Skeletal muscle tissue (tissue), 4 donors: Measurements from ENCODE around the gene SFT2D2. TPM values are rescaled to one million over a fixed set of nuclear protein-coding genes. Genes with fewer than 3 reads are reported as not detected.
"Not testable (repeated sequence)": the region's sequence is repeated elsewhere in the genome, so short reads cannot be mapped to it uniquely, and the experiment has no call there.

Source experiments
- H3K27ac ChIP-seq: one replicate; pipeline ENCODE4 v1.7.0; 2013; ENCODE audit warnings: mild to moderate bottlenecking, low read depth, low read length, inconsistent platforms
- H3K27me3 ChIP-seq, 3 donors: one replicate each; pipeline ENCODE4 v1.7.0; 2013; ENCODE audit warnings: low read length in 3 of 3; ENCODE audit not compliant: control insufficient read depth in 3 of 3, insufficient read depth in 3 of 3
- H3K36me3 ChIP-seq, 3 donors: one replicate each; pipeline ENCODE4 v1.7.0; 2013; ENCODE audit warnings: low read length in 3 of 3; ENCODE audit not compliant: control insufficient read depth in 3 of 3, insufficient read depth in 3 of 3
- H3K4me1 ChIP-seq, 3 donors: one replicate each; pipeline ENCODE4 v1.7.0; 2013; ENCODE audit warnings: low read length in 3 of 3, mild to moderate bottlenecking in 3 of 3; ENCODE audit not compliant: control insufficient read depth in 3 of 3, insufficient read depth in 3 of 3
- H3K4me3 ChIP-seq, 3 donors: one replicate each; pipeline ENCODE4 v1.7.0; 2013; ENCODE audit warnings: low read length in 3 of 3
- H3K9ac ChIP-seq, 3 donors: one replicate each; pipeline ENCODE4 v1.7.0; 2013; ENCODE audit warnings: low read length in 3 of 3, mild to moderate bottlenecking in 3 of 3, moderate library complexity in 2 of 3, low read depth in 1 of 3
- H3K9me3 ChIP-seq, 3 donors: one replicate each; pipeline ENCODE4 v1.7.0; 2013; ENCODE audit warnings: low read length in 3 of 3; ENCODE audit not compliant: control insufficient read depth in 3 of 3
- total RNA-seq: library from RNA; depleted of rRNA; stranded (reverse); fragments of >200 nt; gene quantifications from one replicate; pipeline ENCODE4 v1.2.3, GENCODE V29; 2014
- donor health status: Osteomylitis.

Gene SFT2D2
- 18.8 TPM for total RNA-seq

DNA sequence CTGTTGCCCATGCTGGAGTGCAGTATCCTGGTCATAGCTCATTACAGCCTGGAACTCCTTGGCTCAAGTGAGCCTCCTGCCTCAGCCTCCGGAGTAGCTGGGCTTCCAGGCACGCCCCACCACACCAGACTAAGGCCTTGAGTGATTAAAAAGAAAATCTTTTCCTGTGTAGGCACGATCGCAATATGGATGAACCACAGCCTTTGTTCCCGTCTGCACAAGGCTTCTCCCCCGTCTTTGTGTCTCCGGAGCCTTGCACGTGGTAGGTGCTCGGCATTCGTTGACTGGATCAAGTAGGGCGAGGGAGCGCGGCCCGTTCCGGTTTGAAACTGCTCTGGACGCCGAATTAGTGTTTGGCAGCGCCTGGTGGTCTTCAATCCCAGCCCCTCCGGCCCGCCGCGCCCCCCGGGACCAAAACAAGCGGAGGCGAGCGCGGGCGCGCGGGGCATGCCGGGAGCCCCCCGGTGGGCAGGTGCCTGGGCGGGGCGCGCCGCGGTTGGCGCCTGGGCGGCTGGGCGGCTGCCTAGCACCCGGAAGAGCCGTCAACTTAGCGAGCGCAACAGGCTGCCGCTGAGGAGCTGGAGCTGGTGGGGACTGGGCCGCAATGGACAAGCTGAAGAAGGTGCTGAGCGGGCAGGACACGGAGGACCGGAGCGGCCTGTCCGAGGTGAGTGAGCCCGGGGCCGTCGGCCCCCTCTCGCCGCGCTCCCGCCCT lies at the start of gene SFT2D2:
SFT2D2 (plus strand) TSS at position 529 of the 715 bp plus-strand sequence; CDS start at position 605, 76 bp downstream.
- Histone ChIP-seq H3K27ac (peak within 1 kb of the TSS; percentile 75), H3K4me3 (peak within 1 kb of the TSS; percentile 82 to 91 (median 86)), H3K27me3 (no peaks in the 10 kb centered on the region), H3K4me1 (peaks cover 3 to 19% (median 13%) of the 10 kb centered on the region in 3 donors), H3K9ac (peak within 1 kb of the TSS; percentile 85 to 94 (median 91)), H3K9me3 (peaks cover 0 to 4% (median 0%) of the 10 kb centered on the region in 3 donors), H3K36me3 (peaks cover 0 to 6% (median 2%) of the 10 kb centered on the region in 3 donors)

DNA sequence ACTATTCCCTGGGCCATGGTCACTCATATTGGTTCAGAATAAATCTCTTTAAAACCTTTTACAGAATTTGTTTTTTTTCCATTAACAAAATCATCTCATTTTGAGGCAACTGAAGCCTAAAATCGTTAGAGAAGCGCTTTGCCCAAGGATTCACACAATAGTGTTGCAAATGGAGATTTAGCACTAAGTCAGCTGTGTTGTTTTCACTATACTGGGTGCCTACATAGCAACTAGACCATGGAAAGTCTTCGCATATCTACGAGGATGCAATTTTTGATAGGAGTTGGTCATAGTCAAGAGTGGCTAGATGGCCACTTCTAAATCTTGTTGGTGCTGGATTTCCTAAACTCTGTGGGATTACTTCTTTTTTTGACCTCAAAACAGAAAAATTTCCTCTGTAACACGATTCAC lies 47.6 kb upstream of the SFT2D2 start:
- peak overlapping the region in 2 of 3 donors; percentile 94 to 97 for H3K9ac ChIP-seq
- no peaks in the 10 kb centered on the region for H3K9me3 ChIP-seq
- H3K27me3 ChIP-seq: no peaks in the 10 kb centered on the region
- H3K36me3 ChIP-seq: no peaks in the 10 kb centered on the region
- H3K4me1 ChIP-seq: peaks cover 9 to 14% (median 10%) of the 10 kb centered on the region in 3 donors
- H3K4me3 ChIP-seq: peak overlapping the region; percentile 87 to 98 (median 97)
- peak overlapping the region; percentile 95 for H3K27ac ChIP-seq

DNA sequence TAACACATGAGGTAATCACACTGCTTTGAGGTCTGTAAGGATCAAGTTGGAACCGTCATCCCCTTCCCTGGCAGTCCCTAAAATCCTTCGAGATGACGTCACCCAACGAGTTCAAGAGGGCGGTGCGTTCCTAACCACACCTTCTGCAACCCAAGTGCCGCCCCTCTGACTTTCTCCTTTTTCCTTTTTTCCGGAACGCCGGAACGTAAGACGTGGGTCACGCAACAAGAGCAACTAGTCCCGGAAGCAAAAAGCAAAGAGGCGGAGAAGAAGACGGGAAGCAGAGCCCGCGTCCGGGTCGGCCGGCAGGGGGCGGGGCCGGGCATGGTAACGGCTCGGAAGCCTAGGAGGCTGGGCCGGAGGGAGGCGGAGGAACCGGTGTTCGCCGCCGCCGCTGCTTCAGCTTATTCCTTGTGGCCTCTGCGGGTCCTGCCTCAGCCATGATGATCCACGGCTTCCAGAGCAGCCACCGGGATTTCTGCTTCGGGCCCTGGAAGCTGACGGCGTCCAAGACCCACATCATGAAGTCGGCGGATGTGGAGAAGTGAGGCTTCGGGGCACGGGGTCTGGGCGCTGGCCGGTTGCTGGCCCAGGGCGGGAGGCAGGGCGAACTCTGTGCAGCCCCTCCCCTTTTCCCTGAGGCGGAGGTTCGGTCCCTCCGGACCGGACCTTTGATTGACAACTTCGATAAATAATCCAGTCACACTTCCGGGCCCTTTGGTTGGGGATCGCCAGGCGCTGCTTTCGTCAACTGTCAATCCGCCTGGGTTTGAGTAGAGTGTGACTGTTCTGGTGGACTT lies 47.0 kb upstream of the SFT2D2 start, which contains the start of gene TIPRL:
TIPRL (plus strand) TSS at position 325 of the 800 bp plus-strand sequence; CDS start at position 441, 116 bp downstream.
- peak within 1 kb of the TSS; percentile 93 to 97 (median 94) for H3K9ac ChIP-seq
- H3K4me3 ChIP-seq: peak within 1 kb of the TSS; percentile 87 to 98 (median 97)
- H3K4me1 ChIP-seq: peaks cover 9 to 14% (median 10%) of the 10 kb centered on the region in 3 donors
- H3K36me3 ChIP-seq: no peaks in the 10 kb centered on the region
- no peaks in the 10 kb centered on the region for H3K9me3 ChIP-seq
- H3K27ac ChIP-seq: peak within 1 kb of the TSS; percentile 95
- H3K27me3 ChIP-seq: no peaks in the 10 kb centered on the region

DNA sequence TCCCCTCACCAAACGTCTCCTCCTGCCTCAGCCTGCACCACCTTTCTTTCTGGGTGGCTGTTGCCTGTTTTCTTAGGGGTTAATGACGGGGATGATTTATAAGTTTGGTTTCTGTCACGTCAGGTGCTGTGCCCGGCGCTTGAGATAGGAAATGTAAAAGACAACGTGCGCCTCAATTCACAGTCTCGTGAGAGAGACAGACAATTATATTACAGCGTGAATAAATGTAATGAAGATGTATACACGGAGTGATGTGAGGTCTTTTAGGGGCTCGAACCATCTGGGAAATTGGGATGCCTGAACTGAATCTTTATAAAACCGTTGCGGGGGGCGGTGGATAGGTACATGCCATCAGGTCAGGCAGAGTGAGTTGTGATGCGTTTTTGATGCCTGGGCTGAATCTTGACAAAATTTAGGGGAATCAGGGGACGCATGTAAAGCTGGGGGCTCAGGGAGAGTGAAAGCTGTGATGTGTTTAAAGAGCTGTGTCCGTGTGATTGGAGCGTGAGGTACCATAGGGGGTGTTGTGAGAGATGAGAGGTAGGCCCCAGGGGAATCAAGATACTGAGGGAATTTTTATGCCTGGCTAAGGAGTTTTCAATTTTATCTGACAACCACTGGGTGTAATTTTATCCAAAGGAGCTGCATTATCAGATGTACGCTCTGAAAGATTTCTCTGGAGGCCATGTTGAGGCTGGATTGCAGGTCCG lies 46.2 kb upstream of the SFT2D2 start:
- Histone ChIP-seq H3K4me3 (peak overlapping the region; percentile 87 to 98 (median 97)), H3K9ac (peak overlapping the region; percentile 93 to 97 (median 94)), H3K27me3 (no peaks in the 10 kb centered on the region), H3K9me3 (no peaks in the 10 kb centered on the region), H3K27ac (peak overlapping the region; percentile 95), H3K4me1 (peaks cover 9 to 14% (median 10%) of the 10 kb centered on the region in 3 donors), H3K36me3 (peaks cover 0 to under 1% (median 0%) of the 10 kb centered on the region in 3 donors)

DNA sequence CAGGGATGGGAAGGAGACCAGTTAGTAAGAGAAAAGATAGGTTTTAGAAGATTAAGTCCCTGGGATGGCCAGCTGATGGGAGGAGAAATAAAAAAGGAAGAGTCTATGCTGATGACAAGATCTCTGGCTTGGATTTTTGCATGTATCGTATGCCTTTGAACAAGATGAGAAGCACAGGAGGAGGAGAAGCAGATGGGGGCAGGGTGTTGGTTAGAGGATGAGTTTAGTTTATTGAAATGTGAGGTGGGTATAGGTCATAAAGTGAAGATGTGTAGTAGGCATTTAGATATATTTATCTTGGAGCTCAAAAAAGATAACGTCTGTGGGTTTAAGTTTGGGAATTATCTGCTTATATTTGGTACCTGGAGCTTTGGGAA lies 45.7 kb upstream of the SFT2D2 start:
- H3K36me3 ChIP-seq: peaks cover 0 to 3% (median 0%) of the 10 kb centered on the region in 3 donors
- peak overlapping the region; percentile 87 to 98 (median 97) for H3K4me3 ChIP-seq
- no peaks in the 10 kb centered on the region for H3K9me3 ChIP-seq
- H3K27ac ChIP-seq: peak overlapping the region; percentile 95
- no peaks in the 10 kb centered on the region for H3K27me3 ChIP-seq
- H3K4me1 ChIP-seq: peaks cover 9 to 14% (median 10%) of the 10 kb centered on the region in 3 donors
- H3K9ac ChIP-seq: peak overlapping the region; percentile 93 to 97 (median 94)

DNA sequence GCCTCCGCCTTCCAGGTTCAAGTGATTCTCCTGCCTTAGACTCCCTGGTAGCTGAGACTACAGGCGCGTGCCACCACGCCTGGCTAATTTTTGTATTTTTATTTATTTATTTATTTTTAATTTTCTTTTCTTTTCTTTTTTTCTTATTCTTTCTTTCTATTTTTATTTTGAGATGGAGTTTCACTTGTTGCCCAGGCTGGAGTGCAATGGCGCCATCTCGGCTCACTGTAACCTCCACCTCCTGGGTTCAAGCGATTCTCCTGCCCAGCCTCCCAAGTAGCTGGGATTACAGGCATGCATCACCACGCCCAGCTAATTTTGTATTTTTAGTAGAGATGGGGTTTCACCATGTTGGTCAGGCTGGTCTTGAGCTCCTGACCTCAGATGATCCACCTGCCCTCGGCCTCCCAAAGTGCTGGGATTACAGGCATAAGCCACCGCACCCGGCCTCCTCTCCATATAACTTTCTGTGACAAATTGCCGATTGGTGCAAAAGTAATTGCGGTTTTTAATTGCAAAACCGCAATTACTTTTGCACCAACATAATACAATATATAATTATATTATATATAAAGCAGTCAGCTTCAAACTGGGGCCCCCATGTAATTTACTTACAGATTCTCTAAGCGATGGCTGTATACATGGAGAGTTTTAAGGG lies 44.6 kb upstream of the SFT2D2 start:
- H3K27ac ChIP-seq, H3K9ac ChIP-seq, H3K9me3 ChIP-seq, H3K36me3 ChIP-seq, H3K4me3 ChIP-seq, H3K27me3 ChIP-seq: not testable (repeated sequence)
- peaks cover 9 to 14% (median 10%) of the 10 kb centered on the region in 3 donors for H3K4me1 ChIP-seq

DNA sequence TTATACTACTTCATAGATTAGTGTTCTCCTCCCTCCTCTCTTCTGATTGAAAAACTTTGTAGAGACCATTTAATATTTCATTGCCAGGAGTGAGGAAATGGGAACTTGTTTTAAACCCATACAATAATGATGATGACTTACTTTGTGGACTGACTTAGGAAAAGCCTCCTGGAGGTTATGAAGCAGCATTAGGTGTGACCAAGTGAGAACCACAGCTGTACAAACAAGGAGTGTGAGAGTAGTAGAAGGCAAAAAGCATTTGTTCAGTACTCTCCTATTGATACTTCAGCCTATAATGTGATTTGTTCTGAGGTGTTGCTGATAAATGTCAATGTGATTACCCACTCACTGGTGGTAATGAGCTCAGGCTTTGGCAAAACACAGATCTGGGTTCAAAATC lies 38.6 kb upstream of the SFT2D2 start:
- no peak overlapping the region for H3K4me3 ChIP-seq
- H3K9me3 ChIP-seq: no peaks in the 10 kb centered on the region
- H3K4me1 ChIP-seq: no peaks in the 10 kb centered on the region
- H3K27ac ChIP-seq: no peak overlapping the region
- no peak overlapping the region for H3K9ac ChIP-seq
- no peaks in the 10 kb centered on the region for H3K27me3 ChIP-seq
- peaks cover 5 to 23% (median 22%) of the 10 kb centered on the region in 3 donors for H3K36me3 ChIP-seq

DNA sequence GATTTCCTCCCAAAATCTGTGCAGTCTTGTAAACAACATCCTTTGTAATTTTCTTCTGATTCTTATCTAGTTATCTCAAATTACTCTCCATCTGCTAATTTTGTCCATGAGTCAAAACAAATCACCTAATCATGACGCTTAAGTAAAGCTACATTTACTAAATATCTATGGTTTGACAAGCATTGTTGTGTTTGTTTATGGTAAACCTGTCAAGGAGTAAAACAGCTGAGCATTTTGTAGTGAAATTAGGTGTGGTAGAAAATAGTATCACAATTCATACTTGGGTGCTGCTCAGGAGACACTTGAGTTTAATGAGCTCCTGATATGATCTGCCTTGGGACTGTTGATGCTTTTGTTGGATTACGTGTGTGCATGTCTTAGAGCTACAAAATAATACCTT lies 35.4 kb upstream of the SFT2D2 start:
- no peaks in the 10 kb centered on the region for H3K27me3 ChIP-seq
- no peak overlapping the region for H3K27ac ChIP-seq
- H3K9ac ChIP-seq: no peak overlapping the region
- peaks cover 6 to 35% (median 29%) of the 10 kb centered on the region in 3 donors for H3K36me3 ChIP-seq
- no peaks in the 10 kb centered on the region for H3K4me1 ChIP-seq
- H3K9me3 ChIP-seq: no peaks in the 10 kb centered on the region
- no peak overlapping the region for H3K4me3 ChIP-seq
